Subcutaneous abdominal adipose tissue (tissue), 5 donors: ENCODE results near the gene PTAR1.

Experiments used
- H3K27ac ChIP-seq: one replicate; pipeline ENCODE4 v1.7.0; 2013; ENCODE audit warnings: low read depth, mild to moderate bottlenecking, inconsistent platforms, low read length, moderate library complexity
- H3K27me3 ChIP-seq, 5 donors: one replicate each; pipeline ENCODE4 v1.7.0; 2013; ENCODE audit warnings: low read length in 5 of 5, inconsistent platforms in 1 of 5; ENCODE audit not compliant: control insufficient read depth in 5 of 5, insufficient read depth in 4 of 5
- H3K36me3 ChIP-seq, 5 donors: one replicate each; pipeline ENCODE4 v1.7.0; 2013; ENCODE audit warnings: low read length in 5 of 5; ENCODE audit not compliant: control insufficient read depth in 5 of 5, insufficient read depth in 5 of 5
- H3K4me1 ChIP-seq, 5 donors: one replicate each; pipeline ENCODE4 v1.7.0; 2013; ENCODE audit warnings: low read length in 5 of 5, mild to moderate bottlenecking in 3 of 5, moderate library complexity in 1 of 5; ENCODE audit not compliant: control insufficient read depth in 5 of 5, insufficient read depth in 5 of 5
- H3K4me3 ChIP-seq, 5 donors: one replicate each; pipeline ENCODE4 v1.7.0; 2013; ENCODE audit warnings: low read length in 5 of 5, low read depth in 1 of 5
- H3K9ac ChIP-seq, 5 donors: one replicate each; pipeline ENCODE4 v1.7.0; 2013; ENCODE audit warnings: low read length in 5 of 5, mild to moderate bottlenecking in 4 of 5, moderate library complexity in 3 of 5
- H3K9me3 ChIP-seq, 5 donors: one replicate each; pipeline ENCODE4 v1.7.0; 2013; ENCODE audit warnings: low read length in 5 of 5; ENCODE audit not compliant: control insufficient read depth in 5 of 5
- donor health status: healthy.
- donor health status: healthy.
- donor health status: healthy.
- donor health status: healthy.
- donor health status: healthy.

PTAR1 gene

GRCh38 chr9:69678843-69679538 is 80.8 kb downstream of the PTAR1 start:
- Histone ChIP-seq H3K27ac (no peak overlapping the region), H3K27me3 (no peaks in the 10 kb centered on the region), H3K9me3 (no peaks in the 10 kb centered on the region), H3K4me1 (no peaks in the 10 kb centered on the region), H3K36me3 (no peaks in the 10 kb centered on the region), H3K4me3 (no peak overlapping the region), H3K9ac (no peak overlapping the region)

DNA sequence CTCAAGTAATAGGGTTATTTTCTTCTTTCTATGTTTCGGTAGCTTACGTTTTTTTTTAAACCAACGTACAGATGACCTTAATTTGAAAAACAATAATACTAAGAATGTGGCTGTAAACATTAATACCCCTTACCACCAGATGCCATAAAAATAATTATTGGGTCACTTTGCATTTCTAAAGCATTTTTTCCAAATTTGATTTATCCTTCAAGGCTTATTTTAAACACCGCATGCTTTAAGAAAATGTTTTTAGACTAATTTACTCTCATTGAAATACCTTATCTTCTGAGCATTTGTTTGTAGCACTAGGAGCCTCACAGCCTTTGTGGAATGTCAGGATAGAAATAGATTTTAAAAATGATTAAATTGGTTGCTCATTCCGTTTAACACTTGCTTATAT is 81.9 kb downstream of the PTAR1 start:
- no peaks in the 10 kb centered on the region for H3K9me3 ChIP-seq
- no peak overlapping the region for H3K27ac ChIP-seq
- H3K36me3 ChIP-seq = no peaks in the 10 kb centered on the region
- H3K4me3 ChIP-seq = no peak overlapping the region
- peaks cover 0 to 6% (median 5%) of the 10 kb centered on the region in 5 donors for H3K4me1 ChIP-seq
- H3K9ac ChIP-seq = no peak overlapping the region
- no peaks in the 10 kb centered on the region for H3K27me3 ChIP-seq

- no peak overlapping the region for H3K4me3 ChIP-seq
- H3K27ac ChIP-seq = no peak overlapping the region
- no peaks in the 10 kb centered on the region for H3K9me3 ChIP-seq
- H3K27me3 ChIP-seq = no peaks in the 10 kb centered on the region
- H3K4me1 ChIP-seq = peaks cover 2 to 24% (median 20%) of the 10 kb centered on the region in 5 donors
- no peak overlapping the region for H3K9ac ChIP-seq
- H3K36me3 ChIP-seq = no peaks in the 10 kb centered on the region
These were observed 84.2 kb downstream of the PTAR1 start for GRCh38 chr9:69675563-69675962.

GRCh38 chr9:69674716-69675438 is 84.9 kb downstream of the PTAR1 start:
- Histone ChIP-seq H3K27ac (no peak overlapping the region), H3K9ac (no peak overlapping the region), H3K4me1 (peaks cover 2 to 27% (median 20%) of the 10 kb centered on the region in 5 donors), H3K27me3 (no peaks in the 10 kb centered on the region), H3K36me3 (no peaks in the 10 kb centered on the region), H3K4me3 (no peak overlapping the region), H3K9me3 (no peaks in the 10 kb centered on the region)

DNA sequence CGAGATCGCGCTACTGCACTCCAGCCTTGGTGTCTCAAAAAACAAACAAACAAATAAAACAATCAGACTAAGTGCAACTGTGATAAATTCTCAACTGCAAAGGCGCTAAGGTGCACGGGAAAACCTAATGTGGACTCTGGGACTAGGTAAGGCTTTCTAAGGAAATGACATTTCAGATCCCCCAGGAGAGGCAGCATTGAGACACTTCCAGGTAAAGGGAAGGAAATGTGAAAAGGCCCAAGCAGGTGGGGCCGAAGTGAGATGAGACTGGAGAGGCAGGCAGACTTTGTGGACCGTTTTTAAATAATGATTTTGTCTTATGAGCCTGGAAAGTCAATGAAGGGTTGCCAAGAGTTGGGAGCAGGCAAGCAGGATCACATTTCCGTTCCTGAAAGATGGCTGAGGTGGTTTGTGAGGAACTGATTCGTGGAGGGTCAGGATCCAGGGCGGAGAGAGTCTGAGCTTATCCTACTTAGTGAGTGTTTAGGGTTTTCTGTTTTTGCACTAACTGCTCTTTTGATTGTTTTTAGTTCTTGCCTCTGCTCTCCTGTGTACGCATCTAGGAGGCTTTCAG is 85.6 kb downstream of the PTAR1 start:
- Histone ChIP-seq H3K27me3 (no peaks in the 10 kb centered on the region), H3K27ac (no peak overlapping the region), H3K4me1 (peaks cover 2 to 27% (median 20%) of the 10 kb centered on the region in 5 donors), H3K9me3 (no peaks in the 10 kb centered on the region), H3K4me3 (no peak overlapping the region), H3K36me3 (no peaks in the 10 kb centered on the region), H3K9ac (no peak overlapping the region)

- Histone ChIP-seq H3K9ac (peak overlapping the region in 4 of 5 donors; percentile 53 to 74 (median 69)), H3K4me3 (peak overlapping the region; percentile 71 to 97 (median 91)), H3K4me1 (peaks cover 2 to 33% (median 20%) of the 10 kb centered on the region in 5 donors), H3K27ac (peak overlapping the region; percentile 26), H3K36me3 (no peaks in the 10 kb centered on the region), H3K9me3 (no peaks in the 10 kb centered on the region), H3K27me3 (no peaks in the 10 kb centered on the region)
These were observed 86.5 kb downstream of the PTAR1 start for GRCh38 chr9:69673311-69673640.

DNA sequence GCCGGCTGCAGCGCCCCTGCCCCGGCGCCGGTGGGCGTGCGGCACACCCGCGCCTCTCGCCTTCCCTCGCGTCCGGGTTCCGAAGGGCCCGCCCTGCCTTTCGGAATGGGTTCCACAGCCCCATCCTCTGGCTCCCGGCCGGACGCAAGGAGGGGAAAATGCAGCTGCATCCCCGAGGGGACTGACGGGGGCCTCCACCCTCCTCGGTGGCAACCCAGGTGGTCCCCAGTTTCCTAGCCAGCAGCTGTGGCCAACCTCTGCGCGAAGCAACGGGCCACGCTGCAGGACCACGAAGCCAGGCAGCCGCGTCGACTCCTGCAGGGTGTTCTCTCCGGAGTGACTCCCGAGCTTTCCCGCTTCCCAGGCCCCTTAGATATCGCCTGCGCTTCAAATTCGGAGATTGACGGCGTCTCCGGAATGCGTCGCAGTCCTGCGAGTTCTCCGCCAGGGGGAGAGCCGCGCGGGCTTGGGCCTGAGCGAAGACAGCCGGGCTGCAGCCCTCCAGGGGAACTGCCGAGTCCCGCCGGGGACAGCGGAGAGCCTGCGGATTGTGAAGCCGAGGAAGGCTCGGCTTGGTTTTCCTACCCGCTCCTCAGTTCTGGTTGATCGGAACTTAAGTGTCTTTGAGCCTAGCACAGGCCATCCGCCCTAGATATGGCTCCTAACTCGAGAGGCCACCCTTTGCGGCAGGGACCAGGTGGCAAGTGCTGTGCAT is 87.1 kb downstream of the PTAR1 start:
- peaks cover 2 to 33% (median 20%) of the 10 kb centered on the region in 5 donors for H3K4me1 ChIP-seq
- H3K9ac ChIP-seq = peak overlapping the region in 4 of 5 donors; percentile 53 to 74 (median 69)
- no peaks in the 10 kb centered on the region for H3K9me3 ChIP-seq
- peak overlapping the region; percentile 26 for H3K27ac ChIP-seq
- H3K4me3 ChIP-seq = peak overlapping the region; percentile 71 to 97 (median 91)
- no peaks in the 10 kb centered on the region for H3K27me3 ChIP-seq
- no peaks in the 10 kb centered on the region for H3K36me3 ChIP-seq

- Histone ChIP-seq H3K27ac (peak within 1 kb of the TSS; percentile 26), H3K9ac (peak within 1 kb of the TSS in 4 of 5 donors; percentile 69 to 80 (median 74)), H3K9me3 (no peaks in the 10 kb centered on the region), H3K4me1 (peaks cover 2 to 33% (median 20%) of the 10 kb centered on the region in 5 donors), H3K36me3 (no peaks in the 10 kb centered on the region), H3K27me3 (no peaks in the 10 kb centered on the region), H3K4me3 (peak within 1 kb of the TSS; percentile 75 to 97 (median 91))
These were observed 87.8 kb downstream of the PTAR1 start, which contains the start of gene APBA1 for GRCh38 chr9:69671879-69672595. Gene APBA1, minus strand, starts transcription at chr9:69672371.

DNA sequence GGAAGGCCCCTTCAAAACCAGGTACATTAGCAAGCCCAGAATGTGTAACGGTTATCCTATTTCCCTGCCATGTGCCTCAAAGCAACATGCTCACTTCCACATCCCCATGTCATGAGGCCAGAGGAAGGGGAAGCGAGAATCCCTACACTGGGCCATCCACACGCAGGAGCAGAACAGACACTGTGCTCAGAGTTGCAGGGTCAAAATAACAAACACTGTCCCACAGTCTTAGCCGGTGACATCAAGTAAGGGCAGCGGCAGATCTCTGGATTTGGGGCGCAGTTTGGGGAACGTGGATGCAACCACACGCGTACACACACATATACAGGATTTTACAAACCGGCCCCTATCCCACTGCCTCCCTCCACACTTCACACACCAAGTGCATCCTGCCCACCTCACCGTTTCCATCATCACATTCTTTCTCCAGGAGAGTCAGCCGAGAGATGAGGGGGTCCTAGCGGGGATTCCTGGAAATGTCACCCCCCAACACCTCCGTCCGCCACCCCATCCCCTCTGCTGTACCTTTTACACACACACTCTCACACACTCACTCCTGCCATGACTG is 88.4 kb downstream of the PTAR1 start:
- Histone ChIP-seq H3K27me3 (no peaks in the 10 kb centered on the region), H3K4me1 (peaks cover 2 to 33% (median 20%) of the 10 kb centered on the region in 5 donors), H3K4me3 (peak overlapping the region; percentile 74 to 92 (median 91)), H3K9ac (peak overlapping the region in 3 of 5 donors; percentile 65 to 80 (median 73)), H3K9me3 (no peaks in the 10 kb centered on the region), H3K36me3 (no peaks in the 10 kb centered on the region), H3K27ac (no peak overlapping the region)
